ENCODE results near the gene ARNT2. TPM values are rescaled to one million over a fixed set of nuclear protein-coding genes. Genes with fewer than 3 reads are reported as not detected.

The ARNT2 gene
- total RNA-seq (ENCODE audit: unreplicated experiment) = 0.87 TPM
- long read RNA-seq = 0 reads

DNA sequence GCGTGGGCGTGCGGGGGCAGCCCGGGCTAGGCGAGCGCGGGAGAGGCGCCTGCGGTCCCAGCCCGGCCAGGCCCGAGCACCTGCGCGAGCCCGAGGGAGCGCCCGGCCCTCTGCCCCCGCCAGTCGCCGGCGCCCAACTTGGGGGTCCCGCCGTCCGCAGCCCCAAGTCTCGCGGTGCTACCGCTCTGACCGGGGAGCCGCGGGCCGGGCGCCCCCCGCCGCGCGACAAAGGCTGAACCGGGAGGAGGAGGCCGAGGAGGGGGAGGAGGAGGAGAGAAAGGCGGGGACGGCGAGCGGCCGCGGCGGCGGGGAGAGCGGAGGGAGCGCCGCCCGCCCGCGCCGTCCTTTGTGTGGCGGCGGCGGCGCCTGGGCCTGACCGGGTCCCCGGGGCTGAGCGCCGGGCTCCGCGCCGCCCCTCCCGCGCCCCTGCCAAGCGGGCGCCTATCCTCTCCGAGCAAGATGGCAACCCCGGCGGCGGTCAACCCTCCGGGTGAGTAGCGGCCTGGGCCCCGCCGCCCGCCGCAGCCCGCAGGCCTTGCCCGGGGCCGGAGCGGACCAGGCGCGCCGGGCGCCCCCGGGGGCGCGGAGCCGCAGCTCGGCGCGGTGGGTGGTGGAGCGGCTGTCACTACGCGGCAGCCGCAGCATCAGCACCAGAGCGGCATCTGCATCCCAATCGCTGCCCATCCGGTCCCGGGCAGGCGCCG is at the start of gene ARNT2:
Gene ARNT2 (plus strand): TSS at position 326 of the 704 bp plus-strand sequence. CDS start 134 bp downstream, at position 460.
- Mint-ChIP-seq H3K27ac (ENCODE audit: unreplicated experiment) (no peak within 1 kb of the TSS), H3K9me3 (ENCODE audit: unreplicated experiment) (no peaks in the 10 kb centered on the region), H3K27me3 (ENCODE audit: unreplicated experiment) (peaks cover 8% of the 10 kb centered on the region), H3K4me1 (ENCODE audit: unreplicated experiment) (no peaks in the 10 kb centered on the region), H3K36me3 (ENCODE audit: low read depth, unreplicated experiment) (no peaks in the 10 kb centered on the region), H3K4me3 (ENCODE audit: unreplicated experiment) (peak within 1 kb of the TSS; percentile 83)
- peak; percentile 26 for DNase-seq (ENCODE audit: low spot score)
- TF ChIP-seq CTCF (IDR thresholded peaks at IDR 0.05; ENCODE audit: unreplicated experiment) = no peak

- no peak overlapping the region for H3K4me3 Mint-ChIP-seq (ENCODE audit: unreplicated experiment)
- no peak for TF ChIP-seq CTCF (IDR thresholded peaks at IDR 0.05; ENCODE audit: unreplicated experiment)
- no peak overlapping the region for H3K27ac Mint-ChIP-seq (ENCODE audit: unreplicated experiment)
- H3K36me3 Mint-ChIP-seq (ENCODE audit: low read depth, unreplicated experiment) = peaks cover 5% of the 10 kb centered on the region
- peaks cover 12% of the 10 kb centered on the region for H3K9me3 Mint-ChIP-seq (ENCODE audit: unreplicated experiment)
- no peaks in the 10 kb centered on the region for H3K27me3 Mint-ChIP-seq (ENCODE audit: unreplicated experiment)
- no peak for DNase-seq (ENCODE audit: low spot score)
- no peaks in the 10 kb centered on the region for H3K4me1 Mint-ChIP-seq (ENCODE audit: unreplicated experiment)
Measured at GRCh38 chr15:80367094-80367493, 37.1 kb upstream of the ARNT2 start.

DNA sequence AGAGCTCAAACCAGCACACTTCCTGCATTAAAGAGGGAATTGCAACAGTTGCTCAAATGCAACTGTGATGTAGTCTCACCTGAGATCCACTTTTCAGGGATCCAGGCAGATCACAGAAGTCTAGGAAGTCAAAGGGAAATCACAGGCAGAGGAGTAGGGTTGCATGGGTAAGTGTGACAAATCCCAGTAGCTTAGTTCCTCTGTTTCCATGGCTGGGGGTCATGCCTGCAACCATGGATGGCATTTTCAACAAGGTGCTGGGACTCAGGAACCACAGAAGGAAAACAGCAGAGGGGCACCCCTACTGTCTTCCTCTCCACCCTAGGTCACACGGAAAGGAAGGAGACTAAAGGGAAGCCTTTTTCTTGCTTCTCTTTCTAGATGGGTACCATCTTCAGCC is 36.5 kb upstream of the ARNT2 start:
- Mint-ChIP-seq H3K4me3 (ENCODE audit: unreplicated experiment) (no peak overlapping the region), H3K9me3 (ENCODE audit: unreplicated experiment) (peaks cover 12% of the 10 kb centered on the region), H3K4me1 (ENCODE audit: unreplicated experiment) (no peaks in the 10 kb centered on the region), H3K36me3 (ENCODE audit: low read depth, unreplicated experiment) (peaks cover 5% of the 10 kb centered on the region), H3K27ac (ENCODE audit: unreplicated experiment) (no peak overlapping the region), H3K27me3 (ENCODE audit: unreplicated experiment) (no peaks in the 10 kb centered on the region)
- no peak for DNase-seq (ENCODE audit: low spot score)
- TF ChIP-seq CTCF (IDR thresholded peaks at IDR 0.05; ENCODE audit: unreplicated experiment) = no peak

DNA sequence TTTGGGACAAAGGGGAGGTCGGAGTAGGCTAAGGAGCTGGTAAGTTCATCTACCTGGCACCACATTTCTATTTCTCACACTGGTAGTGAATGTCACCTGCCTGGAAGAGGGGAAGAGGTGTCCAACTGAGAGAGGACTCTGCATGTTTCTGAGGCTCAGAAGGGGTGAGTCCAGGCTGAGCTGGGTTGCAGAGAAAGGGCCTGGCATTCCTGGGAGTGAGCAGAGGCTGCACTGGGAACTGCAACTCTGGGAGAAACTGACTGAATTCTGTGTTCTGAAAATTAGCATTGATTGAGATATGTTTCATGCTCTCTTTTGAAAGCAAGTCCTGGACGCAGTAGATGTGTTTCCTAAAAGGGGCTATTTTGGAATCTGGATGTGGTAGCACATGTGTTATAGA is 32.3 kb upstream of the ARNT2 start:
- Mint-ChIP-seq H3K4me1 (ENCODE audit: unreplicated experiment) (no peaks in the 10 kb centered on the region), H3K36me3 (ENCODE audit: low read depth, unreplicated experiment) (peaks cover 5% of the 10 kb centered on the region), H3K27ac (ENCODE audit: unreplicated experiment) (no peak overlapping the region), H3K27me3 (ENCODE audit: unreplicated experiment) (no peaks in the 10 kb centered on the region), H3K9me3 (ENCODE audit: unreplicated experiment) (peaks cover 12% of the 10 kb centered on the region), H3K4me3 (ENCODE audit: unreplicated experiment) (no peak overlapping the region)
- no peak for DNase-seq (ENCODE audit: low spot score)
- TF ChIP-seq CTCF (IDR thresholded peaks at IDR 0.05; ENCODE audit: unreplicated experiment) = no peak

- Mint-ChIP-seq H3K9me3 (ENCODE audit: unreplicated experiment) (peaks cover under 1% of the 10 kb centered on the region), H3K4me1 (ENCODE audit: unreplicated experiment) (no peaks in the 10 kb centered on the region), H3K36me3 (ENCODE audit: low read depth, unreplicated experiment) (peaks cover 3% of the 10 kb centered on the region), H3K27ac (ENCODE audit: unreplicated experiment) (no peak overlapping the region), H3K27me3 (ENCODE audit: unreplicated experiment) (peaks cover 2% of the 10 kb centered on the region), H3K4me3 (ENCODE audit: unreplicated experiment) (no peak overlapping the region)
- no peak for TF ChIP-seq CTCF (IDR thresholded peaks at IDR 0.05; ENCODE audit: unreplicated experiment)
- DNase-seq (ENCODE audit: low spot score) = no peak
Measured at GRCh38 chr15:80374441-80374840, 29.7 kb upstream of the ARNT2 start.

All from endothelial cell (in vitro differentiated cells).